ENCODE results near the gene PCGF2.

The PCGF2 gene

GRCh38 chr17:38716368-38717005 lies 31.6 kb downstream of the PCGF2 start:
- DNase-seq, result no peak

- no peak for DNase-seq
These were observed 32.8 kb downstream of the PCGF2 start for GRCh38 chr17:38715216-38715943.

- DNase-seq, result no peak
These were observed 34.6 kb downstream of the PCGF2 start for GRCh38 chr17:38713456-38714075.

- DNase-seq, result no peak
These were observed 35.5 kb downstream of the PCGF2 start for GRCh38 chr17:38712593-38712992.

- DNase-seq, result no peak
These were observed 36.2 kb downstream of the PCGF2 start for GRCh38 chr17:38711792-38712571.

GRCh38 chr17:38710985-38711384 lies 37.2 kb downstream of the PCGF2 start:
- DNase-seq, result no peak

- DNase-seq, result no peak
These were observed 37.6 kb downstream of the PCGF2 start for GRCh38 chr17:38710604-38710962.

GRCh38 chr17:38709864-38710603 lies 38.1 kb downstream of the PCGF2 start:
- no peak for DNase-seq

- DNase-seq, result no peak
These were observed 38.9 kb downstream of the PCGF2 start for GRCh38 chr17:38709104-38709820.

- DNase-seq, result no peak
These were observed 40.3 kb downstream of the PCGF2 start for GRCh38 chr17:38707678-38708351.

GRCh38 chr17:38706505-38707216 lies 41.5 kb downstream of the PCGF2 start:
- peak; percentile 29 for DNase-seq

GRCh38 chr17:38705803-38706504 lies 42.2 kb downstream of the PCGF2 start:
- DNase-seq, result no peak

- DNase-seq, result no peak
These were observed 42.7 kb downstream of the PCGF2 start for GRCh38 chr17:38705523-38705802.

GRCh38 chr17:38704606-38705522 lies 43.3 kb downstream of the PCGF2 start, which contains the start of gene MLLT6:
MLLT6 (plus strand) TSS chr17:38705273; CDS start chr17:38705633, 360 bp downstream.
- DNase-seq, result peak; percentile 67

- peak; percentile 55 for DNase-seq
These were observed 44.2 kb downstream of the PCGF2 start for GRCh38 chr17:38703742-38704605.

- no peak for DNase-seq
These were observed 45.0 kb downstream of the PCGF2 start for GRCh38 chr17:38702916-38703741.
